Tibial artery (tissue), 4 donors: ENCODE data around the gene PAK1IP1.
"Not testable (repeated sequence)": the region's sequence is repeated elsewhere in the genome, so short reads cannot be mapped to it uniquely, and the experiment has no call there.

Source experiments
- DNase-seq, 2 donors: peaks; one replicate each; pipeline ENCODE4 v3.0.0-alpha.2; 2019
- H3K27ac ChIP-seq, 2 donors: fragments of 200-600 bp; sonication (generic) in 1 of 2; 1 replicate in 1 of 2; 2 replicates in 1 of 2; pipeline ENCODE4 v1.5.1; 2018 to 2019; ENCODE audit warnings: mild to moderate bottlenecking in 1 of 2
- H3K27me3 ChIP-seq, 2 donors: fragments of 200-600 bp; sonication (generic) in 1 of 2; one replicate each; pipeline versions ENCODE4 v1.5.1 to v1.6.0; 2016 to 2019
- H3K36me3 ChIP-seq, 3 donors: fragments of 200-600 bp; sonication (generic) in 2 of 3; one replicate each; pipeline ENCODE4 v1.5.1; 2016 to 2019; ENCODE audit warnings: mild to moderate bottlenecking in 2 of 3
- H3K4me1 ChIP-seq, 4 donors: fragments of 200-600 bp; sonication (generic) in 2 of 4; 1 replicate in 3 of 4; 2 replicates in 1 of 4; pipeline ENCODE4 v1.5.1; 2016 to 2019
- H3K4me3 ChIP-seq, 2 donors: fragments of 200-600 bp; sonication (generic) in 1 of 2; 1 replicate in 1 of 2; 2 replicates in 1 of 2; pipeline ENCODE4 v1.5.1; 2018 to 2019; ENCODE audit warnings: mild to moderate bottlenecking in 2 of 2
- H3K9me3 ChIP-seq, 3 donors: fragments of 200-600 bp; sonication (generic) in 1 of 3; one replicate each; pipeline ENCODE4 v1.5.1; 2016 to 2019
- CTCF ChIP-seq, 2 experiments: fragments of 200-600 bp in 1 of 2; fragments of 450-650 bp in 1 of 2; IDR thresholded peaks; one replicate each; pipeline ENCODE4 v1.5.1; 2017 to 2019; ENCODE audit warnings: antibody characterized with exemption in 2 of 2, mild to moderate bottlenecking in 1 of 2, moderate library complexity in 1 of 2
- intact Hi-C: fragments of 100-400 bp; cut with DNase I; formaldehyde crosslinking; loops from one replicate; pipeline ENCODE4 v1.15.0; 2023; ENCODE audit warnings: low total_unique reads

Gene PAK1IP1

DNA sequence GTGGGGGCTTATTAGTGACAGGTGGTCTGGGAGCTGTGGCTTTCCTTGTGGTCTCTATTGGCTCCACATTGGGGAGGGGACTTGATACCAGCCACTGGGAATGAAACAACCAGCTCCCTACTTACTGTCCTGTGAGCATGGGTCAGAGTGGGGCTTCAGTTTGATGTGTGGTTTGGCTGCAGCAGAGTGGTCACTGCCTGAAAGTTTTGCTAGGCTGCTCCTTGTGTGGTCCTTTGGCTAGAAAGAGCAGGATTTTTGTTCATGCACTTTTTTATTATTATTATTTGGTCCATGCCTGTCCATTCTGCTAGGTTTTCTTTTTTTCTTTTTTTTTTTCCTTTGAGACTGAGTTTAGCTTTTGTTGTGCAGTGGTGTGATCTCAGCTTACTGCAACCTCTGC lies 45.3 kb downstream of the PAK1IP1 start:
- no peak for TF ChIP-seq CTCF (IDR thresholded peaks at IDR 0.05)
- peaks cover 0 to 12% (median 0%) of the 10 kb centered on the region in 3 donors for H3K36me3 ChIP-seq
- no peak overlapping the region for H3K27ac ChIP-seq
- H3K27me3 ChIP-seq, result no peaks in the 10 kb centered on the region
- no peak for DNase-seq
- intact Hi-C loops, result no loop called here
- H3K4me3 ChIP-seq, result no peak overlapping the region
- no peaks in the 10 kb centered on the region for H3K9me3 ChIP-seq
- H3K4me1 ChIP-seq, result no peaks in the 10 kb centered on the region

GRCh38 chr6:10741643-10742042 lies 46.9 kb downstream of the PAK1IP1 start:
- H3K4me3 ChIP-seq, H3K27ac ChIP-seq, intact Hi-C loops, DNase-seq, H3K4me1 ChIP-seq, H3K9me3 ChIP-seq, H3K27me3 ChIP-seq: not testable (repeated sequence)
- peaks cover 0 to 12% (median 0%) of the 10 kb centered on the region in 3 donors for H3K36me3 ChIP-seq

DNA sequence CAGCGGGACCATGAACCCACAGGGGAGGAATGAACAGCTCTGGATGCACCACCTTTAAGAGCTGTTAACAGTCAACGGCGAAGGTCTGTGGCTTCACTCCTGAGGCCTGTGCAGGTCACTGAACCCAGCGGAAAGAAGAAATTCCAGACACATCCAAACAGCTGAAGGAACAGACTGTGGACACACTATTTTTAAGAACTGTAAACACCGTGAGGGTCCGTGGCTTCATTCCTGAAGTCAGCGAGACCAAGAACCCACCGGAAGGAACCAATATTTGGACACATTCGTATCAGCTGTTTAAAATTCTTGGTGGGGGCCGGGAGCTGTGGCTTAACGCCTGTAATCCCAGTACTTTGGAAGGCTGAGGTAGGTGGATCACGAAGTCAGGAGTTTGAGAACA lies 47.5 kb downstream of the PAK1IP1 start:
- no peaks in the 10 kb centered on the region for H3K9me3 ChIP-seq
- H3K36me3 ChIP-seq, result peaks cover 0 to 12% (median 0%) of the 10 kb centered on the region in 3 donors
- no peaks in the 10 kb centered on the region for H3K27me3 ChIP-seq
- H3K27ac ChIP-seq, result no peak overlapping the region
- peaks cover 0 to 4% (median 0%) of the 10 kb centered on the region in 4 donors for H3K4me1 ChIP-seq
- intact Hi-C loops, result no loop called here
- DNase-seq, result no peak
- no peak overlapping the region for H3K4me3 ChIP-seq
- no peak for TF ChIP-seq CTCF (IDR thresholded peaks at IDR 0.05)

GRCh38 chr6:10743515-10743914 lies 48.7 kb downstream of the PAK1IP1 start:
- H3K4me1 ChIP-seq, result peaks cover 0 to 9% (median 4%) of the 10 kb centered on the region in 4 donors
- no peak for TF ChIP-seq CTCF (IDR thresholded peaks at IDR 0.05)
- no peaks in the 10 kb centered on the region for H3K9me3 ChIP-seq
- intact Hi-C loops, result no loop called here
- DNase-seq, result no peak
- peaks cover 0 to 12% (median 0%) of the 10 kb centered on the region in 3 donors for H3K36me3 ChIP-seq
- H3K27me3 ChIP-seq, result no peaks in the 10 kb centered on the region
- H3K27ac ChIP-seq, result no peak overlapping the region
- H3K4me3 ChIP-seq, result no peak overlapping the region

DNA sequence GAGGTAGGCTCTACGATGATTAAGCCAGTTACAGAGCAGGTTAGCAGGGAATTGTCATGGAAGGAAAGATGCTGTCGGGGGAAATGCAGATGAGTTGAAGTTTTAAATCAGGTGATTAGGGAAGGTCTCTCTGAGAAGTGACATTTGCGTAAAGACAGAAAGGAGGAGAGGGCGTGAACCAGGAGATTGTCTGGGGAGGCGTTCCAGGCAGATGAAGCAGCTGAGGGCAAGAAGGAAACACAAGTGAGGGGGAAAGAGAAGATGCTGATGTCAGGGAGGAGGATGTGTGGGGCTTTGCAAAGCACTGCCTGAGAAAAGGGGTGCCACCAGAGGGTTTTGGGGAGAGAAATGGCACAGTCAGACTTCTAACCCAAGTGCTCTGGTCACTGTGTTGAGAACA lies 50.3 kb downstream of the PAK1IP1 start:
- no peak for TF ChIP-seq CTCF (IDR thresholded peaks at IDR 0.05)
- H3K27me3 ChIP-seq, result no peaks in the 10 kb centered on the region
- no peaks in the 10 kb centered on the region for H3K9me3 ChIP-seq
- H3K27ac ChIP-seq, result no peak overlapping the region
- no peak overlapping the region for H3K4me3 ChIP-seq
- intact Hi-C loops, result no loop called here
- DNase-seq, result no peak
- peaks cover 0 to 25% (median 19%) of the 10 kb centered on the region in 4 donors for H3K4me1 ChIP-seq
- H3K36me3 ChIP-seq, result peaks cover 0 to 17% (median 0%) of the 10 kb centered on the region in 3 donors

GRCh38 chr6:10746915-10747250 lies 52.1 kb downstream of the PAK1IP1 start:
- Histone ChIP-seq H3K36me3 (peaks cover 0 to 30% (median 12%) of the 10 kb centered on the region in 3 donors), H3K27me3 (no peaks in the 10 kb centered on the region), H3K9me3 (no peaks in the 10 kb centered on the region), H3K4me3 (peak overlapping the region; percentile 62 to 85), H3K4me1 (peaks cover 0 to 25% (median 19%) of the 10 kb centered on the region in 4 donors), H3K27ac (peak overlapping the region; percentile 80 to 85)
- no peak for DNase-seq
- intact Hi-C loops, result loop anchor here (1.0 to 2.0 kb wide), 2 partner anchors 25 to 52 kb away; partner anchors contain the start of genes C6orf52 and PAK1IP1
- TF ChIP-seq CTCF (IDR thresholded peaks at IDR 0.05), result no peak
